ENCODE measurements around the gene TRIM41. TPM values are rescaled to one million over a fixed set of nuclear protein-coding genes. Genes with fewer than 3 reads are reported as not detected.

The TRIM41 gene
- total and polyA plus RNA-seq, 9 of the 15 experiments (the other 6 are each of a cell fraction or from before 2014, with no cell fraction given), result 1.8 to 47.6 (median 20.9) TPM

DNA sequence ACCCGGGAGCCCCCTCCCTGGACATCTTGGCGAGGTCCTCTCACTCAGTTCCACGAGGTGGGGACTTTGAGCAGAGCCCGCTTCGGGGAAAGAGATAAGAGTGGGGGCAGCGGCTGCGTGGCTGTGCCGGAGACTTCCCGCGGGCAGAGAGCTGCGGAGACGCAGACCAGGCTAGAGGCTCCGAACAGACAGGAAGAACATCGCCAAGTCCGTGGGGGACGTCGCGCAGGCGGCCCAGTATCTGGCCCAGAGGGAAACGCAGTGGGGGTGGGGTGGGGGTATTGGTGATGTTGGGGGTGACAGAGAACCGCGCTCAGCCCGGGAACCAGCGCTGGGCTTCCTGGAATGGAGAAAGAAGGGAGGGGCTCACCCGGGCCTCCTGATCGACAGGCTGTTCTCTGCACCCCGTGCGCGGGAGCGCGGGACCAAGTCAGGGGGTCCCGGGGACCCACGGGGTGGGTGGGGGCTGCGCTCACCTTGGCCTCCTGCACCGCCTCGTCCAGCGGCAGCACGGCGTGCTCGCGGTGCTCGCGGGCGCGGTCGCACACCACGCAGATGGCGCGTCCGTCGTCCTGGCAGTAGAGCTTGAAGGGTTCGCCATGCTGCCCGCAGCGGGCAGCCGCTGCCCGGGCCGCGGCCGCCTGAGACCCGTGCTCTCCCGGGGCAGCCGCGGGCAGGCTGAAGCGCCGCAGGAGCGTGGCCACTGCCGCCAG is 18.8 kb upstream of the TRIM41 start (continued):
- TF ChIP-seq ETV6 (IDR thresholded peaks at IDR 0.05; ENCODE audit: borderline replicate concordance in 1 of 2, low read depth in 2 of 2, low read length in 1 of 2), result no peak
- no peak; the same call in 1 of the 2 replicates for TF ChIP-seq ETV6 (CRISPR knock-in tag; IDR thresholded peaks at IDR 0.05; ENCODE audit: borderline replicate concordance)
- no peak for TF ChIP-seq JUND (IDR thresholded peaks at IDR 0.05; ENCODE audit: borderline replicate concordance, low read depth, low read length)
- no peak for TF ChIP-seq JUND (tag; IDR thresholded peaks at IDR 0.05; ENCODE audit: borderline replicate concordance, low read depth, low read length)
- no peak for TF ChIP-seq ZNF57 (CRISPR knock-in tag; IDR thresholded peaks at IDR 0.05)
- peak; percentile 51 to 55 for TF ChIP-seq NRF1 (conservative IDR thresholded peaks at IDR 0.05 in 1 of 2, IDR thresholded peaks at IDR 0.05 in 1 of 2)
- TF ChIP-seq PCBP1 (IDR thresholded peaks at IDR 0.05; ENCODE audit: low read depth, low read length, poor library complexity, severe bottlenecking), result peak; percentile 80
- 0 out of 2 replicates have a peak, but pooled peaks have one; percentile 35 for TF ChIP-seq SUPT5H (IDR thresholded peaks at IDR 0.05)
- TF ChIP-seq, protein P1, sequence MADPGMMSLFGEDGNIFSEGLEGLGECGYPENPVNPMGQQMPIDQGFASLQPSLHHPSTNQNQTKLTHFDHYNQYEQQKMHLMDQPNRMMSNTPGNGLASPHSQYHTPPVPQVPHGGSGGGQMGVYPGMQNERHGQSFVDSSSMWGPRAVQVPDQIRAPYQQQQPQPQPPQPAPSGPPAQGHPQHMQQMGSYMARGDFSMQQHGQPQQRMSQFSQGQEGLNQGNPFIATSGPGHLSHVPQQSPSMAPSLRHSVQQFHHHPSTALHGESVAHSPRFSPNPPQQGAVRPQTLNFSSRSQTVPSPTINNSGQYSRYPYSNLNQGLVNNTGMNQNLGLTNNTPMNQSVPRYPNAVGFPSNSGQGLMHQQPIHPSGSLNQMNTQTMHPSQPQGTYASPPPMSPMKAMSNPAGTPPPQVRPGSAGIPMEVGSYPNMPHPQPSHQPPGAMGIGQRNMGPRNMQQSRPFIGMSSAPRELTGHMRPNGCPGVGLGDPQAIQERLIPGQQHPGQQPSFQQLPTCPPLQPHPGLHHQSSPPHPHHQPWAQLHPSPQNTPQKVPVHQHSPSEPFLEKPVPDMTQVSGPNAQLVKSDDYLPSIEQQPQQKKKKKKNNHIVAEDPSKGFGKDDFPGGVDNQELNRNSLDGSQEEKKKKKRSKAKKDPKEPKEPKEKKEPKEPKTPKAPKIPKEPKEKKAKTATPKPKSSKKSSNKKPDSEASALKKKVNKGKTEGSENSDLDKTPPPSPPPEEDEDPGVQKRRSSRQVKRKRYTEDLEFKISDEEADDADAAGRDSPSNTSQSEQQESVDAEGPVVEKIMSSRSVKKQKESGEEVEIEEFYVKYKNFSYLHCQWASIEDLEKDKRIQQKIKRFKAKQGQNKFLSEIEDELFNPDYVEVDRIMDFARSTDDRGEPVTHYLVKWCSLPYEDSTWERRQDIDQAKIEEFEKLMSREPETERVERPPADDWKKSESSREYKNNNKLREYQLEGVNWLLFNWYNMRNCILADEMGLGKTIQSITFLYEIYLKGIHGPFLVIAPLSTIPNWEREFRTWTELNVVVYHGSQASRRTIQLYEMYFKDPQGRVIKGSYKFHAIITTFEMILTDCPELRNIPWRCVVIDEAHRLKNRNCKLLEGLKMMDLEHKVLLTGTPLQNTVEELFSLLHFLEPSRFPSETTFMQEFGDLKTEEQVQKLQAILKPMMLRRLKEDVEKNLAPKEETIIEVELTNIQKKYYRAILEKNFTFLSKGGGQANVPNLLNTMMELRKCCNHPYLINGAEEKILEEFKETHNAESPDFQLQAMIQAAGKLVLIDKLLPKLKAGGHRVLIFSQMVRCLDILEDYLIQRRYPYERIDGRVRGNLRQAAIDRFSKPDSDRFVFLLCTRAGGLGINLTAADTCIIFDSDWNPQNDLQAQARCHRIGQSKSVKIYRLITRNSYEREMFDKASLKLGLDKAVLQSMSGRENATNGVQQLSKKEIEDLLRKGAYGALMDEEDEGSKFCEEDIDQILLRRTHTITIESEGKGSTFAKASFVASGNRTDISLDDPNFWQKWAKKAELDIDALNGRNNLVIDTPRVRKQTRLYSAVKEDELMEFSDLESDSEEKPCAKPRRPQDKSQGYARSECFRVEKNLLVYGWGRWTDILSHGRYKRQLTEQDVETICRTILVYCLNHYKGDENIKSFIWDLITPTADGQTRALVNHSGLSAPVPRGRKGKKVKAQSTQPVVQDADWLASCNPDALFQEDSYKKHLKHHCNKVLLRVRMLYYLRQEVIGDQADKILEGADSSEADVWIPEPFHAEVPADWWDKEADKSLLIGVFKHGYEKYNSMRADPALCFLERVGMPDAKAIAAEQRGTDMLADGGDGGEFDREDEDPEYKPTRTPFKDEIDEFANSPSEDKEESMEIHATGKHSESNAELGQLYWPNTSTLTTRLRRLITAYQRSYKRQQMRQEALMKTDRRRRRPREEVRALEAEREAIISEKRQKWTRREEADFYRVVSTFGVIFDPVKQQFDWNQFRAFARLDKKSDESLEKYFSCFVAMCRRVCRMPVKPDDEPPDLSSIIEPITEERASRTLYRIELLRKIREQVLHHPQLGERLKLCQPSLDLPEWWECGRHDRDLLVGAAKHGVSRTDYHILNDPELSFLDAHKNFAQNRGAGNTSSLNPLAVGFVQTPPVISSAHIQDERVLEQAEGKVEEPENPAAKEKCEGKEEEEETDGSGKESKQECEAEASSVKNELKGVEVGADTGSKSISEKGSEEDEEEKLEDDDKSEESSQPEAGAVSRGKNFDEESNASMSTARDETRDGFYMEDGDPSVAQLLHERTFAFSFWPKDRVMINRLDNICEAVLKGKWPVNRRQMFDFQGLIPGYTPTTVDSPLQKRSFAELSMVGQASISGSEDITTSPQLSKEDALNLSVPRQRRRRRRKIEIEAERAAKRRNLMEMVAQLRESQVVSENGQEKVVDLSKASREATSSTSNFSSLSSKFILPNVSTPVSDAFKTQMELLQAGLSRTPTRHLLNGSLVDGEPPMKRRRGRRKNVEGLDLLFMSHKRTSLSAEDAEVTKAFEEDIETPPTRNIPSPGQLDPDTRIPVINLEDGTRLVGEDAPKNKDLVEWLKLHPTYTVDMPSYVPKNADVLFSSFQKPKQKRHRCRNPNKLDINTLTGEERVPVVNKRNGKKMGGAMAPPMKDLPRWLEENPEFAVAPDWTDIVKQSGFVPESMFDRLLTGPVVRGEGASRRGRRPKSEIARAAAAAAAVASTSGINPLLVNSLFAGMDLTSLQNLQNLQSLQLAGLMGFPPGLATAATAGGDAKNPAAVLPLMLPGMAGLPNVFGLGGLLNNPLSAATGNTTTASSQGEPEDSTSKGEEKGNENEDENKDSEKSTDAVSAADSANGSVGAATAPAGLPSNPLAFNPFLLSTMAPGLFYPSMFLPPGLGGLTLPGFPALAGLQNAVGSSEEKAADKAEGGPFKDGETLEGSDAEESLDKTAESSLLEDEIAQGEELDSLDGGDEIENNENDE (IDR thresholded peaks at IDR 0.05; ENCODE audit: low read depth, low read length), result no peak
- TF ChIP-seq, protein P2, sequence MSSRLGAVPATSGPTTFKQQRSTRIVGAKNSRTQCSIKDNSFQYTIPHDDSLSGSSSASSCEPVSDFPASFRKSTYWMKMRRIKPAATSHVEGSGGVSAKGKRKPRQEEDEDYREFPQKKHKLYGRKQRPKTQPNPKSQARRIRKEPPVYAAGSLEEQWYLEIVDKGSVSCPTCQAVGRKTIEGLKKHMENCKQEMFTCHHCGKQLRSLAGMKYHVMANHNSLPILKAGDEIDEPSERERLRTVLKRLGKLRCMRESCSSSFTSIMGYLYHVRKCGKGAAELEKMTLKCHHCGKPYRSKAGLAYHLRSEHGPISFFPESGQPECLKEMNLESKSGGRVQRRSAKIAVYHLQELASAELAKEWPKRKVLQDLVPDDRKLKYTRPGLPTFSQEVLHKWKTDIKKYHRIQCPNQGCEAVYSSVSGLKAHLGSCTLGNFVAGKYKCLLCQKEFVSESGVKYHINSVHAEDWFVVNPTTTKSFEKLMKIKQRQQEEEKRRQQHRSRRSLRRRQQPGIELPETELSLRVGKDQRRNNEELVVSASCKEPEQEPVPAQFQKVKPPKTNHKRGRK (tag; IDR thresholded peaks at IDR 0.05), result no peak
- TF ChIP-seq NCOA6 (IDR thresholded peaks at IDR 0.05), result peak; percentile 73
- no peak for TF ChIP-seq U2AF2 (optimal IDR thresholded peaks at IDR 0.05; ENCODE audit: low read depth, low read length)
- TF ChIP-seq RBM14 (IDR thresholded peaks at IDR 0.05; ENCODE audit: borderline replicate concordance, insufficient read depth, low read depth, low read length), result no peak
- TF ChIP-seq STAG1 (CRISPR knock-in tag; IDR thresholded peaks at IDR 0.05; ENCODE audit: borderline replicate concordance), result no peak

All from K562 (cell line).